Measurements from ENCODE around the gene OLFML2A. TPM values are rescaled to one million over a fixed set of nuclear protein-coding genes. Genes with fewer than 3 reads are reported as not detected.
A peak's percentile ranks its signal among the peaks of the same experiment; 100 is the strongest.
"Not testable (repeated sequence)": the region's sequence is repeated elsewhere in the genome, so short reads cannot be mapped to it uniquely, and the experiment has no call there.

OLFML2A gene
- total RNA-seq, 2 donors from 2014 or later, result 5.4 to 6.7 TPM

DNA sequence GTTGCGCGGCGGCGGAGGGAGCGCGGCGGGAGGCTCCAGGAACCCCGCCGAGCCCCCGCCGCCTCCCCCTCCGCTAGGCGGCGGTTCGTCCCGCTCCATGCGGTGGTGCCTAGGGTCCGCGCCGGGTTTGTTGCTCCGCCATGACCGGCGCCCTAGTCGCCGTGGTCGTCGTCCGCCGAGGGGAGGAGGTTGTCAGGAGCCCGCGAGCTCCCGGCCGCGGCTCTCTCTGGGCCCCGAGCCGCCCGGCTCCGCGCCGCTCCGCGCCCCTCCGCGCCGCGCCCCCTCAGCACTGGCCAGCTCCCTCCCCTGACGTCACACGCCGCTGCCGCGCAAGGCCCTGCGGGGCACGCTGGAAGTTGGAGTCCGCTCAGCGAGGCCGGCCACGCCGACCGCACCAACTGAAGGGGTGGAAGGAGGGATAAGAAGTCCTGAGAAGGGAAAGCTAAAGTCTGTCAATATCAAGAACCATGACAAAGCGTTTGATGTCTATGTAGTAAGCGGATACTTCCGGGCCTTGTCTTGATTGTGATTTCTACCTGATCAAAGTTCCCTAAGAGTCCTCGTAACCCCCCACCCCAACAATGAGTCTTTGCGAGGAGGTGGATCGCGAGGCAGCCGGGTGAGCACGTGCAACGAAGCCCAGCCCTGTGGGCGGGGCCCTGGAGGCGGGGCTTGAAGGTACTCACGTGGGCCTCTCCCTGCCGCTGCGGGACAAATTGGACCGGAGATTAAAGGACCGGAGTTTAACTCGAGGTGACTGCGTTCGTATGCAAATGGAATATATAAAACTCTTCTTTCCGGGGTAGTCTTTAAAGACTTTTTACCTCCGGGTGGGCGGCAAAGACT is 5.7 kb upstream of the OLFML2A start, which contains the start of gene NR6A1:
Gene NR6A1, minus strand, starts transcription at position 291 of the 846 bp plus-strand sequence.
- TF ChIP-seq, protein P1, sequence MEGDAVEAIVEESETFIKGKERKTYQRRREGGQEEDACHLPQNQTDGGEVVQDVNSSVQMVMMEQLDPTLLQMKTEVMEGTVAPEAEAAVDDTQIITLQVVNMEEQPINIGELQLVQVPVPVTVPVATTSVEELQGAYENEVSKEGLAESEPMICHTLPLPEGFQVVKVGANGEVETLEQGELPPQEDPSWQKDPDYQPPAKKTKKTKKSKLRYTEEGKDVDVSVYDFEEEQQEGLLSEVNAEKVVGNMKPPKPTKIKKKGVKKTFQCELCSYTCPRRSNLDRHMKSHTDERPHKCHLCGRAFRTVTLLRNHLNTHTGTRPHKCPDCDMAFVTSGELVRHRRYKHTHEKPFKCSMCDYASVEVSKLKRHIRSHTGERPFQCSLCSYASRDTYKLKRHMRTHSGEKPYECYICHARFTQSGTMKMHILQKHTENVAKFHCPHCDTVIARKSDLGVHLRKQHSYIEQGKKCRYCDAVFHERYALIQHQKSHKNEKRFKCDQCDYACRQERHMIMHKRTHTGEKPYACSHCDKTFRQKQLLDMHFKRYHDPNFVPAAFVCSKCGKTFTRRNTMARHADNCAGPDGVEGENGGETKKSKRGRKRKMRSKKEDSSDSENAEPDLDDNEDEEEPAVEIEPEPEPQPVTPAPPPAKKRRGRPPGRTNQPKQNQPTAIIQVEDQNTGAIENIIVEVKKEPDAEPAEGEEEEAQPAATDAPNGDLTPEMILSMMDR (IDR thresholded peaks at IDR 0.05), result peak; percentile 42
- peaks cover 8 to 26% of the 10 kb centered on the region in 2 donors for H3K4me1 ChIP-seq (ENCODE audit: control insufficient read depth in 1 of 2, low read depth in 2 of 2)
- H3K4me3 ChIP-seq, result peak within 1 kb of the TSS; percentile 94
- H3K27ac ChIP-seq, result no peak within 1 kb of the TSS
- peaks cover 13% of the 10 kb centered on the region for H3K27me3 ChIP-seq (replicated peaks; ENCODE audit: insufficient read depth)
- peak; percentile 96 for ATAC-seq (ENCODE audit: insufficient number of reproducible peaks, low FRiP score, low read depth)
- no peaks in the 10 kb centered on the region for H3K9me3 ChIP-seq
- H3K36me3 ChIP-seq, result no peaks in the 10 kb centered on the region
- peak; percentile 84 for DNase-seq (ENCODE audit: low spot score)

DNA sequence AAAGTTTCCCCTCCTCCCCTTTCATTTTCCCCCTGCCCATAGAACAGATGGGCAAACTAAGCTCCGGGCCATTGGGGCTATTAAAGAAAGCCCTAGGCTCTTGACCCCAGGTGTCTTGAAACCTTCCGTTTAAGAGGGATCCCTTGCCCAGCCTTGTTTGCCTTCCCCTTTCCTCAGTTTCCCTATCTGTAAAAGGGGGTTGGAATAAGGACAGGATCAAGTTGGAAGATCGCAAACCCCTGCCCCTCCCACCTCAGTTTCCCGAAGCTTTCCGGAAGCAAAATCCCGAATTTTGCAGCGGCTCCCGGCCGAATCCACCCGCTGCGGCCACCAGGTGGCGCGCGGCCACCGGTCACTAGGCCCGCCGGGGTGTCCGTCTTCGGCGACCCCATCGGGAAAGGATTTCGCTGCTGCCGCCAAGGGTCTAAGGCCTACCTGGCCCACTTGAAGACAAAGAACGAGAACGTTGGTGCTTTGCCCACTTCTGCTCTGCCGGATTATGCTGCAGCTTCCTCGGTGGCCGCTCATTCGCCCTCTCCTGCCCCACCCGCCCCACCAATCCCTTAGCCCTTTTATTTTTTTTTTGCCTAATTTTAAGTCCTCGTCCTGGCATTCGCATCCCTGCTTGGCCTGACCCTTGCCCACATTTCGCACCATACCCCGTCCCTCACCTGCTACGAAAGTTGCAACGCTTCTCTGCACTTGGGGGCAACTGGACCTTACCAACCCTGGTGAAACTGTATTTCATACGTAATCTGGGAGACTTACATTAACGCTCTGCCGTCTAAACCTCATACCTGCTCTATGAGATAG is 4.9 kb upstream of the OLFML2A start:
- DNase-seq (ENCODE audit: low spot score), result no peak
- H3K9me3 ChIP-seq, result no peaks in the 10 kb centered on the region
- no peak overlapping the region for H3K27ac ChIP-seq
- peak overlapping the region; percentile 94 for H3K4me3 ChIP-seq
- peaks cover 12% of the 10 kb centered on the region for H3K27me3 ChIP-seq (replicated peaks; ENCODE audit: insufficient read depth)
- H3K4me1 ChIP-seq (ENCODE audit: control insufficient read depth in 1 of 2, low read depth in 2 of 2), result peaks cover 12 to 34% of the 10 kb centered on the region in 2 donors
- H3K36me3 ChIP-seq, result no peaks in the 10 kb centered on the region
- TF ChIP-seq, protein P1 (IDR thresholded peaks at IDR 0.05), result peak; percentile 97
- ATAC-seq (ENCODE audit: insufficient number of reproducible peaks, low FRiP score, low read depth), result peak; percentile 26

DNA sequence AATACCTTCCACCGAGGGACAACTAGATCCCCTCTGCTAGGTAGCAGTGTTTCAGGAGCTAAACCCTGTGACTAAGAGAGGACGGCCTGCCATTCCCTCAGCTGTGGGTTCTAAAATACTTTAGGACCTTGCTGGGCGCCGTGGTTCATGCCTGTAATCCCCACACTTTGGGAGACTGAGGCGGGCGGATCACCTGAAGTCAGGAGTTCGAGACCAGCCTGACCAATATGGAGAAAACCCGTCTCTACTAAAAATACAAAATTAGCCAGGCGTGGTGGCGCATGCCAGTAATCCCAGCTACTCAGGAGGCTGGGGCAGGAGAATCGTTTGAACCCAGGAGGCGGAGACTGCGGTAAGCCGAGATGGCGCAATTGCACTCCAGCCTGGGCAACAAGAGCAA is 4.1 kb upstream of the OLFML2A start:
- not testable (repeated sequence) for H3K9me3 ChIP-seq; H3K27ac ChIP-seq; H3K4me3 ChIP-seq; H3K36me3 ChIP-seq; DNase-seq (ENCODE audit: low spot score); ATAC-seq (ENCODE audit: insufficient number of reproducible peaks, low FRiP score, low read depth)
- Histone ChIP-seq H3K4me1 (ENCODE audit: control insufficient read depth in 1 of 2, low read depth in 2 of 2) (peaks cover 12 to 38% of the 10 kb centered on the region in 2 donors), H3K27me3 (replicated peaks; ENCODE audit: insufficient read depth) (peaks cover 12% of the 10 kb centered on the region)

DNA sequence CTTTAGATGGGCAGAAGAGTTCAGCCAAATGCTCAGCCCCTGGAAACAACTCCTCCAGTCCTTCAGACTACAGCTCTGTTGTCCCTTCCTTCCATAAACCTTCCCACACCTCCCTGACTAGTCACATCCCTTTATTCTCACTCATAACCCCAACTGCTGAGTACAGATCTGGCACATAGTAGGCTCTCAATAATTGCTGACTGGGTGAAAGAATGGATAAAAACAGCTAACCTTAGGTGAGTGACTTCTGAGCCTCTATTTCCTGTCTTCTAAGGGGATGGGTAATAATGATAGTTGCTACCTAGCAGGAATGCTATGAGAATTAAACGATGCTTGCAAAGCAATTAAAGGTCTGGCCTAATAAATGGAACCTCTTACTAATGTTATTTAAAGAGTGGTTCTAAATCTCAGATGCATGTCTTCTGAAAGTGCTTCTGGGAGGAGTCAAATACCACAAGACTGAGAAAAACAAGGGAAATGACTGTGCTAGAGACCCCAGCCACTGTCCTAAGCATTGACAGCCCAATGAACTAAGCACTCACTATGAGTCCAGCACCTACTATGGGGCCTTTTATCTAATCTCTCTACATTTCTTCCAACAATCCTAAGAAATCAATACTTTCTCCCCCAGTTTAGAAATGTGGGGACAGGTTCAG is 3.3 kb upstream of the OLFML2A start:
- H3K27me3 ChIP-seq (replicated peaks; ENCODE audit: insufficient read depth), result peaks cover 12% of the 10 kb centered on the region
- H3K4me3 ChIP-seq, result no peak overlapping the region
- TF ChIP-seq, protein P1 (IDR thresholded peaks at IDR 0.05), result no peak
- no peak for ATAC-seq (ENCODE audit: insufficient number of reproducible peaks, low FRiP score, low read depth)
- no peaks in the 10 kb centered on the region for H3K9me3 ChIP-seq
- no peak for DNase-seq (ENCODE audit: low spot score)
- no peaks in the 10 kb centered on the region for H3K36me3 ChIP-seq
- peaks cover 12 to 38% of the 10 kb centered on the region in 2 donors for H3K4me1 ChIP-seq (ENCODE audit: control insufficient read depth in 1 of 2, low read depth in 2 of 2)
- H3K27ac ChIP-seq, result no peak overlapping the region

DNA sequence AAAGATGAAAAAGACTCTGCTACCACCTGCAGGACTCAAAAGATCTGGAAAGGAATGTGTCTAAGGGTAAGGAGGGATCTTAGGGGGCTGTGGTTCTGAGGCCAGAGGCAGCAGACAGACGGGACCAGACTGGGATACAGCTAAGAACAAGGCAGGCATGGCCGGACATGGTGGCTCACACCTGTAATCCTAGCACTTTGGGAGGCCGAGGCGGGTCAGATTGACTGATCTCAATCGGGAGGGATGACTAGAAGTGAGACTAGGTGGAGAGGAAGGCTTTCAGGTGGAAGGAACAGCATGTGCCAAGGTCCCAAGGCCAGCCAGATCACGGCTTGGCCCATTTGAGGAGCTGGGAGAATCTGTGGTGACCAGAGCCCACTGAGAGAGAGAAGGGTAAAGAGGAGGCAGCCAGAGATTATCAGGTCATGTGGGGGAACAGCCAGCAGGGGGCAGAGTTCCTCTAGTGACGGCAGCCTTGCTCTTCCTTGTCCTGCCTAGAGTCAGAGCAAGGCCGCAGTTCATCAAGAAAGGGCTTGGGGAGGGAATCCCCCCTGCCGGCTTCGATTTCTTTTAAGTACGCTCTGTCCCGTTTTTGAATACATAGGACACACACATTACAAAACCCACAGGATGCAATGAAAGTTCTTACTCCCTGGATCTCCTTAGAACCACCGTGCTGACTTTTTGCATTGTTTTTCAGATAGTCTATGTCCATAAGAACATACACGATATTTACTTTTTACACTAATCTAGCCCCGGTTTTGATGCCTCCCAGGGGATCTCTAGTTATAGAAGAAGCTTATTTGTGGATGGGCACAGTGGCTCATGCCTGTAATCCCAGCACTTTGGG is 2.6 kb upstream of the OLFML2A start:
- H3K4me1 ChIP-seq (ENCODE audit: control insufficient read depth in 1 of 2, low read depth in 2 of 2), result peaks cover 12 to 38% of the 10 kb centered on the region in 2 donors
- DNase-seq (ENCODE audit: low spot score) (no peak), ATAC-seq (ENCODE audit: insufficient number of reproducible peaks, low FRiP score, low read depth) (no peak)
- H3K36me3 ChIP-seq, result no peaks in the 10 kb centered on the region
- no peak overlapping the region for H3K4me3 ChIP-seq
- H3K27ac ChIP-seq, result no peak overlapping the region
- no peaks in the 10 kb centered on the region for H3K9me3 ChIP-seq
- peaks cover 12% of the 10 kb centered on the region for H3K27me3 ChIP-seq (replicated peaks; ENCODE audit: insufficient read depth)
- TF ChIP-seq, protein P1 (IDR thresholded peaks at IDR 0.05), result peak; percentile 71

Measured in thoracic aorta (tissue), 2 donors.